ENCODE measurements around the gene SLC1A2. TPM values are rescaled to one million over a fixed set of nuclear protein-coding genes. Genes with fewer than 3 reads are reported as not detected.
A peak's percentile ranks its signal among the peaks of the same experiment; 100 is the strongest.

SLC1A2 gene
- total RNA-seq, 1 experiment from 2014 or later: not detected

- DNase-seq (ENCODE audit: low read depth): no peak
These were observed 171.5 kb downstream of the SLC1A2 start for GRCh38 chr11:35247863-35248262.

- no peak for DNase-seq (ENCODE audit: low read depth)
These were observed 171.9 kb downstream of the SLC1A2 start for GRCh38 chr11:35247428-35247827.

GRCh38 chr11:35246745-35247144 is 172.6 kb downstream of the SLC1A2 start:
- DNase-seq (ENCODE audit: low read depth): no peak

GRCh38 chr11:35245786-35246185 is 173.6 kb downstream of the SLC1A2 start:
- no peak for DNase-seq (ENCODE audit: low read depth)

GRCh38 chr11:35245056-35245455 is 174.3 kb downstream of the SLC1A2 start:
- no peak for DNase-seq (ENCODE audit: low read depth)

GRCh38 chr11:35243774-35244173 is 175.6 kb downstream of the SLC1A2 start:
- no peak for DNase-seq (ENCODE audit: low read depth)

GRCh38 chr11:35242412-35243242 is 176.7 kb downstream of the SLC1A2 start:
- DNase-seq (ENCODE audit: low read depth): no peak

- no peak for DNase-seq (ENCODE audit: low read depth)
These were observed 177.8 kb downstream of the SLC1A2 start for GRCh38 chr11:35241531-35241930.

GRCh38 chr11:35241083-35241482 is 178.3 kb downstream of the SLC1A2 start:
- DNase-seq (ENCODE audit: low read depth): no peak

GRCh38 chr11:35239471-35240075 is 179.8 kb downstream of the SLC1A2 start:
- DNase-seq (ENCODE audit: low read depth): no peak

- DNase-seq (ENCODE audit: low read depth): no peak
These were observed 180.5 kb downstream of the SLC1A2 start for GRCh38 chr11:35238882-35239281.

GRCh38 chr11:35237860-35238715 is 181.3 kb downstream of the SLC1A2 start:
- DNase-seq (ENCODE audit: low read depth): no peak

- DNase-seq (ENCODE audit: low read depth): no peak
These were observed 182.0 kb downstream of the SLC1A2 start for GRCh38 chr11:35237351-35237750.

GRCh38 chr11:35236667-35237003 is 182.7 kb downstream of the SLC1A2 start:
- DNase-seq (ENCODE audit: low read depth): peak; percentile 77

GRCh38 chr11:35235936-35236666 is 183.3 kb downstream of the SLC1A2 start:
- DNase-seq (ENCODE audit: low read depth): peak; percentile 91

GRCh38 chr11:35235498-35235897 is 183.9 kb downstream of the SLC1A2 start:
- no peak for DNase-seq (ENCODE audit: low read depth)

GRCh38 chr11:35235157-35235468 is 184.2 kb downstream of the SLC1A2 start:
- DNase-seq (ENCODE audit: low read depth): no peak

- DNase-seq (ENCODE audit: low read depth): no peak
These were observed 184.8 kb downstream of the SLC1A2 start for GRCh38 chr11:35234460-35235156.

- no peak for DNase-seq (ENCODE audit: low read depth)
These were observed 185.8 kb downstream of the SLC1A2 start for GRCh38 chr11:35233518-35233917.

GRCh38 chr11:35232891-35233330 is 186.4 kb downstream of the SLC1A2 start:
- no peak for DNase-seq (ENCODE audit: low read depth)
